Adrenal gland (tissue), 5 donors: Measurements from ENCODE around the gene ISM1.

Experiments used
- CTCF ChIP-seq, 6 experiments: fragments of 450-650 bp in 4 of 6; fragments of 200-600 bp in 2 of 6; sonication (generic) in 1 of 6; IDR thresholded peaks; 1 replicate in 5 of 6; 2 replicates in 1 of 6; pipeline versions ENCODE4 v1.5.1 to v1.8.0; 2016 to 2021; ENCODE audit warnings: antibody characterized with exemption in 6 of 6, mild to moderate bottlenecking in 2 of 6, moderate library complexity in 1 of 6
- POLR2A ChIP-seq, 2 donors: fragments of 450-650 bp; IDR thresholded peaks; one replicate each; pipeline ENCODE4 v1.6.1; 2017; ENCODE audit warnings: antibody characterized with exemption in 2 of 2, mild to moderate bottlenecking in 2 of 2, moderate library complexity in 1 of 2
- donor health status: DM: no; HTN: no; CAD: no.

GRCh38 chr20:13183005-13183404, 38.1 kb upstream of the ISM1 start:
- no peak for TF ChIP-seq CTCF (IDR thresholded peaks at IDR 0.05)
- no peak for TF ChIP-seq POLR2A (IDR thresholded peaks at IDR 0.05)
